Measurements from ENCODE around the gene CES4A.
"Not testable (repeated sequence)": the region's sequence is repeated elsewhere in the genome, so short reads cannot be mapped to it uniquely, and the experiment has no call there.

CES4A gene

GRCh38 chr16:67023689-67024088 is 35.3 kb downstream of the CES4A start:
- no peak for DNase-seq

- no peak for DNase-seq
These were observed 36.2 kb downstream of the CES4A start for GRCh38 chr16:67024384-67025209.

- no peak for DNase-seq
These were observed 36.8 kb downstream of the CES4A start for GRCh38 chr16:67025210-67025550.

GRCh38 chr16:67026570-67026969 is 38.2 kb downstream of the CES4A start:
- no peak for DNase-seq

GRCh38 chr16:67027046-67027445 is 38.7 kb downstream of the CES4A start:
- no peak for DNase-seq

- no peak for DNase-seq
These were observed 39.8 kb downstream of the CES4A start for GRCh38 chr16:67028167-67028695.

- DNase-seq, result peak; percentile 92
These were observed 40.4 kb downstream of the CES4A start, which contains the start of gene CBFB for GRCh38 chr16:67028696-67029253. Gene CBFB (plus strand): TSS chr16:67029149. CDS start chr16:67029408, 259 bp downstream.

- peak; percentile 45 for DNase-seq
These were observed 41.1 kb downstream of the CES4A start for GRCh38 chr16:67029254-67030096.

- DNase-seq, result no peak
These were observed 42.0 kb downstream of the CES4A start for GRCh38 chr16:67030221-67030962.

- no peak for DNase-seq
These were observed 46.1 kb downstream of the CES4A start for GRCh38 chr16:67034487-67034886.

GRCh38 chr16:67035364-67035763 is 47.0 kb downstream of the CES4A start:
- no peak for DNase-seq

- no peak for DNase-seq
These were observed 47.9 kb downstream of the CES4A start for GRCh38 chr16:67036323-67036741.

- no peak for DNase-seq
These were observed 51.1 kb downstream of the CES4A start for GRCh38 chr16:67039260-67040020.

- DNase-seq, result no peak
These were observed 51.8 kb downstream of the CES4A start for GRCh38 chr16:67040166-67040565.

- DNase-seq, result no peak
These were observed 52.5 kb downstream of the CES4A start for GRCh38 chr16:67040906-67041305.

GRCh38 chr16:67041520-67041919 is 53.1 kb downstream of the CES4A start:
- DNase-seq, result not testable (repeated sequence)

GRCh38 chr16:67043420-67043819 is 55.0 kb downstream of the CES4A start:
- DNase-seq, result no peak

GRCh38 chr16:67050796-67051195 is 62.4 kb downstream of the CES4A start:
- DNase-seq, result no peak

GRCh38 chr16:67052399-67052798 is 64.0 kb downstream of the CES4A start:
- no peak for DNase-seq

- no peak for DNase-seq
These were observed 65.5 kb downstream of the CES4A start for GRCh38 chr16:67053767-67054334.

- no peak for DNase-seq
These were observed 66.5 kb downstream of the CES4A start for GRCh38 chr16:67054901-67055300.
